OCI-M2 (cell line): ENCODE measurements around the gene HIVEP2.

Experiments
- DNase-seq: peaks from one replicate; lab custom pipeline; 2025; ENCODE audit not compliant: unreplicated experiment; lab: John Stamatoyannopoulos, UW

HIVEP2 gene

GRCh38 chr6:142892254-142893021 is 52.5 kb downstream of the HIVEP2 start:
- no peak for DNase-seq

- no peak for DNase-seq
Observed at GRCh38 chr6:142891454-142891853, 53.5 kb downstream of the HIVEP2 start.

- DNase-seq = no peak
Observed at GRCh38 chr6:142888456-142888855, 56.5 kb downstream of the HIVEP2 start.

GRCh38 chr6:142887517-142887916 is 57.5 kb downstream of the HIVEP2 start:
- no peak for DNase-seq

- no peak for DNase-seq
Observed at GRCh38 chr6:142886431-142887170, 58.4 kb downstream of the HIVEP2 start.

- DNase-seq = no peak
Observed at GRCh38 chr6:142885182-142885867, 59.7 kb downstream of the HIVEP2 start.

- no peak for DNase-seq
Observed at GRCh38 chr6:142884214-142885035, 60.6 kb downstream of the HIVEP2 start.

GRCh38 chr6:142883011-142883410 is 62.0 kb downstream of the HIVEP2 start:
- DNase-seq = no peak

GRCh38 chr6:142881761-142882160 is 63.2 kb downstream of the HIVEP2 start:
- DNase-seq = no peak

- DNase-seq = no peak
Observed at GRCh38 chr6:142881290-142881689, 63.7 kb downstream of the HIVEP2 start.

GRCh38 chr6:142880201-142880600 is 64.8 kb downstream of the HIVEP2 start:
- DNase-seq = no peak

GRCh38 chr6:142879527-142879926 is 65.4 kb downstream of the HIVEP2 start:
- DNase-seq = no peak

- no peak for DNase-seq
Observed at GRCh38 chr6:142879076-142879475, 65.9 kb downstream of the HIVEP2 start.

GRCh38 chr6:142878407-142878806 is 66.6 kb downstream of the HIVEP2 start:
- no peak for DNase-seq

GRCh38 chr6:142874676-142875075 is 70.3 kb downstream of the HIVEP2 start:
- DNase-seq = no peak

- no peak for DNase-seq
Observed at GRCh38 chr6:142872376-142872775, 72.6 kb downstream of the HIVEP2 start.

- DNase-seq = no peak
Observed at GRCh38 chr6:142871910-142872331, 73.1 kb downstream of the HIVEP2 start.

GRCh38 chr6:142870787-142871415 is 74.1 kb downstream of the HIVEP2 start:
- no peak for DNase-seq

- no peak for DNase-seq
Observed at GRCh38 chr6:142868917-142869316, 76.1 kb downstream of the HIVEP2 start.

- peak; percentile 53 for DNase-seq
Observed at GRCh38 chr6:142867988-142868812, 76.8 kb downstream of the HIVEP2 start.
